Fibroblast of skin of left biceps (primary cell): Measurements from ENCODE around the gene PSMA7.

Experiments used
- DNase-seq, 2 experiments: peaks; one replicate each; pipeline ENCODE4 v3.0.0-alpha.2; 2013; ENCODE audit warnings: low read depth in 2 of 2

Gene PSMA7

GRCh38 chr20:62171245-62171644 is 28.1 kb upstream of the PSMA7 start:
- no peak for DNase-seq

GRCh38 chr20:62170536-62170935 is 27.3 kb upstream of the PSMA7 start:
- no peak for DNase-seq

GRCh38 chr20:62168890-62169435 is 25.8 kb upstream of the PSMA7 start:
- no peak for DNase-seq

GRCh38 chr20:62168061-62168460 is 24.9 kb upstream of the PSMA7 start:
- DNase-seq: no peak

- no peak for DNase-seq
These were observed 24.3 kb upstream of the PSMA7 start for GRCh38 chr20:62167474-62167873.

DNA sequence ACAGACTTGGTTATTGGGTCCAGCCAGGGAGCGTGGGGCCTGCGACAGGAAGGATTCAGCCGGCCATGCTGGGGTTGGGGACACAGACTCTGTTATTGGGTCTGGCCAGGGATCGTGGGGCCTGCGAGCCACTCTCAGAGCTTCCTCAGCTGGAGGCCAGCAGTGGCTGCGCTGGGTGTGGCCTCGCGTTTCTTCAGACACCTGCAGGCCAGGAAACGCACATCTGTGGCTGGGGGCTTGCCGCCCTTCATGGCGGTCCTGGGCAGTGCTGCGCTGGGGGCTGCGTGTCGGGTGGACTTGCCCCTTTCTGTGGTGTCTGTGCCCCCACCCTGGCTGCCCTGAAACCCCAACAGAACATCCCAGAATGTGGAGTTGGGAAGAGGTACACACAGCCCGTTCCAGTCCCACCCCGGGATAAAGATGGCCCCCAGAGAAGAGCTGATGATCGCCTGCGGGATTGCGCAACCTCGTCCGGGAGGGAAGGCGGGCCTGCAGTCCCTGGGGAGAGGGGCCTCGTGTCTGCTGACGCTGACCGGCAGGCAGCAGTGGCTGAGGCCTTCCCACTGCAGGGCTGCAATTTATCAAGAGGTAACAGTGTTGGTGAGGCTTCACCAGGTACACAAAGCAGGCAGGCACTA is 22.7 kb upstream of the PSMA7 start:
- DNase-seq: no peak

GRCh38 chr20:62164879-62165761 is 21.9 kb upstream of the PSMA7 start:
- DNase-seq: no peak

DNA sequence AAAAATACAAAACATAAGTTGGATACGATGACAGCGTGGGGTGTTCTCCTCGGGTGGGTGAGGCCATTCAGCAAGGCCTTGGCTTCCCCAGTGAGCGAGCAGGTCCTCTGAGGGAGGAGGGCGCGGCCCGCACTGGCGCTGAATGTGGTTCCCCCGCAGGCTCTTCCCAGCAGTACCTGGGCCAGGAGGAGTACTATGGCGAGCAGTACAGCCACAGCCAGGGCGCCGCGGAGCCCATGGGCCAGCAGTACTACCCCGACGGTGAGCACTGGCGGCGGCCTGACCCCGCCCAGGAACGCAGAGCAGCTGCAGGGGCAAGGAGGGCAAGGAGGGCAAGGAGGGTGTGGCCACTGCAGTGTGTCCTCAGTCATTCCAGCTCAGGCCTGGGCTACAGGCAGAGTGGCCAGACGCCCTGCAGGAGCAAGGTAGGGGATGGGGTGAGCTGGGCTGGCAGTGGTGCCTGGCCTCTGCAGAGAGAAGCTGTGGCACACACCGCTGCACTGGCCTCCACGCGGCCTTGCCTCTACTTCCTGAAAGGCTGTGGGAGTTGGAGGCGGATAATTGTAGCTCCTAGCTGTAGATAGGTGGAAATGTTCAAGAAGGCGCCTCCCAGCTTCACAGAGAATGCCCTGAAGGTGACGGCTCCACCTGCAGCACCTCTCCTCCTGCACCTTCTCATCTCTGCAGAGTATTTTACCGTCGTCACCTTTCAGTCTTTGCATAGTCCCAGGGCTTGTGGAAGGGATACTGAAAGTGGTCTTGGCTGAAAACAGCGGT is 21.0 kb upstream of the PSMA7 start:
- no peak for DNase-seq

GRCh38 chr20:62163485-62163865 is 20.3 kb upstream of the PSMA7 start:
- DNase-seq: no peak

GRCh38 chr20:62162765-62163484 is 19.7 kb upstream of the PSMA7 start:
- DNase-seq: no peak

GRCh38 chr20:62161347-62161746 is 18.2 kb upstream of the PSMA7 start:
- DNase-seq: no peak

- DNase-seq: no peak
These were observed 17.7 kb upstream of the PSMA7 start for GRCh38 chr20:62160876-62161275.

- DNase-seq: no peak
These were observed 17.1 kb upstream of the PSMA7 start for GRCh38 chr20:62160253-62160652.

GRCh38 chr20:62159839-62160238 is 16.6 kb upstream of the PSMA7 start:
- DNase-seq: no peak

DNA sequence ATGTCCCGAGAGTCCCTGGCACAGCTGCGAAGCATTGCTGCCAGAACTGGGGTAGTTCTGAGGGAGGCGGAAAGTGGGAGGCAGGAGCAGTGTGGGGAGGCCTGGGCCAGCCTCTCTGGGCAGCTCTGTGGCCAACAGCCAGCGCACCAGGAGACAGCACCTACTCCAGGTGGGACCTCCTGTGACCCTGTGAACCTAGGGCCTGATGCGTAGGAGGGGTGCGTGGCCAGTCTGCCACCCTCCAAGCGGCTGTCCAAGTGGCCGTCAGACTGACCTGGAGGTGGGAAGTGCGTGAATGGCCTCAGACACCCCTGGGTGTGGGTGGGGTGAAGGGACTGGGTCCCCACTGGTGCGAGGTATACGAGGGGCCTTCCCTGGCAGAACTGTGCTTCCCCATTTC is 15.9 kb upstream of the PSMA7 start:
- no peak for DNase-seq

GRCh38 chr20:62158541-62158940 is 15.3 kb upstream of the PSMA7 start:
- DNase-seq: no peak

GRCh38 chr20:62158088-62158400 is 14.8 kb upstream of the PSMA7 start:
- no peak for DNase-seq

DNA sequence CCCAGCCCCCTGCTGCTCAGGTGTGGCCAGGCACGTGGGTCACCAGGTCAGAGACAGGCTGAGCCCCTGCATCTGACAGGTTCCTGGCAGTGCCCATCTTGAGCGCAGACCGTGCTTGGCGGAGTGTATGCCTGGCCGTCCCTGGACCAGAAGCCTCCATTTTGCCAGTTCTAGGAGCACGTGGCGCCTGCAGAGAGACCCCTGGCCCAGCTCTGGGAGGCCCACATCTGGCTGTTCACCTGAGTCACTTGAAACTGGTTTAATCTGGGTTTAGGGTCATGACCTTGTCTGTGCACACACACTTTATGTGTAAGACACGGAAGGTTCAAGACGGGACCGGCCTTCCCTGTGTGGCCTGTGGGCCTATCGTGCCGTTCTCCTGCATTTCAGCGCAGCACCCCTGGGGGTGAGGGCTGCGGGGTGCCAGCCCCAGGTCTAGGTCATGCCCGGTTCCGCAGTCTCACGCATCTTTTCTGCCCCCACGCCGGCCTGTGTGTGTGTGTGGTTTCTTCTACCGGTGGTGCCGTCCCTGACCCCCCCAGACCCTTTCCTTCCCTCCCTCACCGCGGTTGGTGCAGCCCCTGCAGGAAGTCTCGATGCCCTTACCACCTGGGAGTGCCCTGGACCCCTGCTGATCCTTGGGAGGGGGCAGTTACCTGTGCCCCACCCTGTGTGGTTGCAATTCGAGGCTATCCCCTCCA is 14.3 kb upstream of the PSMA7 start:
- DNase-seq: no peak

- DNase-seq: no peak
These were observed 13.6 kb upstream of the PSMA7 start for GRCh38 chr20:62156592-62157386.

GRCh38 chr20:62156254-62156556 is 13.0 kb upstream of the PSMA7 start:
- no peak for DNase-seq
